ENCODE results near the gene WEE1.
A peak's percentile ranks its signal among the peaks of the same experiment; 100 is the strongest.
"Not testable (repeated sequence)": the region's sequence is repeated elsewhere in the genome, so short reads cannot be mapped to it uniquely, and the experiment has no call there.

The WEE1 gene

GRCh38 chr11:9573052-9573774 lies at the start of gene WEE1:
WEE1 (plus strand) TSS chr11:9573670; CDS start chr11:9573934, 264 bp downstream.
- Mint-ChIP-seq H3K4me1 (ENCODE audit: low read depth) (peaks cover 39% of the 10 kb centered on the region), H3K36me3 (ENCODE audit: low read depth) (peaks cover 37% of the 10 kb centered on the region), H3K27ac (peak within 1 kb of the TSS; percentile 85), H3K27me3 (peaks cover 5% of the 10 kb centered on the region), H3K4me3 (peak within 1 kb of the TSS; percentile 89), H3K9me3 (no peaks in the 10 kb centered on the region)

- Mint-ChIP-seq H3K36me3 (ENCODE audit: low read depth) (peaks cover 34% of the 10 kb centered on the region), H3K4me1 (ENCODE audit: low read depth) (no peaks in the 10 kb centered on the region), H3K27me3 (no peaks in the 10 kb centered on the region), H3K9me3 (no peaks in the 10 kb centered on the region), H3K4me3 (no peak overlapping the region), H3K27ac (no peak overlapping the region)
Measured at GRCh38 chr11:9524001-9524400, 49.5 kb upstream of the WEE1 start.

GRCh38 chr11:9525116-9525515 lies 48.4 kb upstream of the WEE1 start:
- H3K9me3 Mint-ChIP-seq: no peaks in the 10 kb centered on the region
- H3K27ac Mint-ChIP-seq: no peak overlapping the region
- no peaks in the 10 kb centered on the region for H3K4me1 Mint-ChIP-seq (ENCODE audit: low read depth)
- peaks cover 28% of the 10 kb centered on the region for H3K36me3 Mint-ChIP-seq (ENCODE audit: low read depth)
- no peaks in the 10 kb centered on the region for H3K27me3 Mint-ChIP-seq
- no peak overlapping the region for H3K4me3 Mint-ChIP-seq

GRCh38 chr11:9527481-9528135 lies 45.9 kb upstream of the WEE1 start:
- Mint-ChIP-seq H3K27ac (no peak overlapping the region), H3K27me3 (no peaks in the 10 kb centered on the region), H3K4me3 (no peak overlapping the region), H3K9me3 (no peaks in the 10 kb centered on the region), H3K36me3 (ENCODE audit: low read depth) (peaks cover 21% of the 10 kb centered on the region), H3K4me1 (ENCODE audit: low read depth) (no peaks in the 10 kb centered on the region)

- no peak overlapping the region for H3K4me3 Mint-ChIP-seq
- H3K4me1 Mint-ChIP-seq (ENCODE audit: low read depth): no peaks in the 10 kb centered on the region
- no peaks in the 10 kb centered on the region for H3K9me3 Mint-ChIP-seq
- H3K27me3 Mint-ChIP-seq: no peaks in the 10 kb centered on the region
- peaks cover 21% of the 10 kb centered on the region for H3K36me3 Mint-ChIP-seq (ENCODE audit: low read depth)
- H3K27ac Mint-ChIP-seq: no peak overlapping the region
Measured at GRCh38 chr11:9528136-9528501, 45.4 kb upstream of the WEE1 start.

GRCh38 chr11:9528573-9529333 lies 44.7 kb upstream of the WEE1 start:
- H3K4me3 Mint-ChIP-seq: no peak overlapping the region
- no peak overlapping the region for H3K27ac Mint-ChIP-seq
- no peaks in the 10 kb centered on the region for H3K9me3 Mint-ChIP-seq
- H3K36me3 Mint-ChIP-seq (ENCODE audit: low read depth): peaks cover 21% of the 10 kb centered on the region
- H3K4me1 Mint-ChIP-seq (ENCODE audit: low read depth): no peaks in the 10 kb centered on the region
- H3K27me3 Mint-ChIP-seq: no peaks in the 10 kb centered on the region

GRCh38 chr11:9529334-9529650 lies 44.2 kb upstream of the WEE1 start:
- Mint-ChIP-seq H3K27me3 (no peaks in the 10 kb centered on the region), H3K4me3 (no peak overlapping the region)

GRCh38 chr11:9530020-9530621 lies 43.3 kb upstream of the WEE1 start:
- Mint-ChIP-seq H3K27ac (no peak overlapping the region), H3K4me1 (ENCODE audit: low read depth) (no peaks in the 10 kb centered on the region), H3K9me3 (no peaks in the 10 kb centered on the region), H3K27me3 (no peaks in the 10 kb centered on the region), H3K36me3 (ENCODE audit: low read depth) (peaks cover 20% of the 10 kb centered on the region), H3K4me3 (no peak overlapping the region)

More at GRCh38 chr11:9529334-9529650, 44.2 kb upstream of the WEE1 start:
- Mint-ChIP-seq H3K9me3 (no peaks in the 10 kb centered on the region), H3K36me3 (ENCODE audit: low read depth) (peaks cover 21% of the 10 kb centered on the region), H3K27ac (no peak overlapping the region), H3K4me1 (ENCODE audit: low read depth) (no peaks in the 10 kb centered on the region)

- Mint-ChIP-seq H3K27me3 (no peaks in the 10 kb centered on the region), H3K9me3 (no peaks in the 10 kb centered on the region), H3K27ac (no peak overlapping the region), H3K4me3 (no peak overlapping the region), H3K4me1 (ENCODE audit: low read depth) (no peaks in the 10 kb centered on the region), H3K36me3 (ENCODE audit: low read depth) (peaks cover 14% of the 10 kb centered on the region)
Measured at GRCh38 chr11:9530901-9531625, 42.4 kb upstream of the WEE1 start.

- Mint-ChIP-seq H3K4me3 (no peak overlapping the region), H3K4me1 (ENCODE audit: low read depth) (no peaks in the 10 kb centered on the region), H3K36me3 (ENCODE audit: low read depth) (peaks cover 4% of the 10 kb centered on the region), H3K27ac (no peak overlapping the region), H3K27me3 (no peaks in the 10 kb centered on the region), H3K9me3 (no peaks in the 10 kb centered on the region)
Measured at GRCh38 chr11:9533058-9533457, 40.4 kb upstream of the WEE1 start.

- H3K9me3 Mint-ChIP-seq: no peaks in the 10 kb centered on the region
- no peak overlapping the region for H3K4me3 Mint-ChIP-seq
- peaks cover under 1% of the 10 kb centered on the region for H3K36me3 Mint-ChIP-seq (ENCODE audit: low read depth)
- no peaks in the 10 kb centered on the region for H3K27me3 Mint-ChIP-seq
- H3K27ac Mint-ChIP-seq: no peak overlapping the region
- H3K4me1 Mint-ChIP-seq (ENCODE audit: low read depth): no peaks in the 10 kb centered on the region
Measured at GRCh38 chr11:9533736-9534473, 39.6 kb upstream of the WEE1 start.

- Mint-ChIP-seq H3K4me1 (ENCODE audit: low read depth) (no peaks in the 10 kb centered on the region), H3K9me3 (no peaks in the 10 kb centered on the region), H3K27ac (no peak overlapping the region)
Measured at GRCh38 chr11:9535189-9535781, 38.2 kb upstream of the WEE1 start.

GRCh38 chr11:9538548-9538947 lies 34.9 kb upstream of the WEE1 start:
- Mint-ChIP-seq H3K4me3 (no peak overlapping the region), H3K27ac (no peak overlapping the region), H3K27me3 (no peaks in the 10 kb centered on the region), H3K4me1 (ENCODE audit: low read depth) (no peaks in the 10 kb centered on the region), H3K9me3 (no peaks in the 10 kb centered on the region), H3K36me3 (ENCODE audit: low read depth) (no peaks in the 10 kb centered on the region)

More at GRCh38 chr11:9535189-9535781, 38.2 kb upstream of the WEE1 start:
- Mint-ChIP-seq H3K4me3 (no peak overlapping the region), H3K27me3 (no peaks in the 10 kb centered on the region), H3K36me3 (ENCODE audit: low read depth) (no peaks in the 10 kb centered on the region)

- not testable (repeated sequence) for H3K36me3 Mint-ChIP-seq (ENCODE audit: low read depth); H3K4me3 Mint-ChIP-seq; H3K27me3 Mint-ChIP-seq; H3K9me3 Mint-ChIP-seq; H3K27ac Mint-ChIP-seq; H3K4me1 Mint-ChIP-seq (ENCODE audit: low read depth)
Measured at GRCh38 chr11:9549216-9549615, 24.3 kb upstream of the WEE1 start.
